Erythroblast (primary cell): ENCODE data around the gene IQCB1.
"Not testable (repeated sequence)": the region's sequence is repeated elsewhere in the genome, so short reads cannot be mapped to it uniquely, and the experiment has no call there.

ENCODE experiments used
- DNase-seq, 2 experiments: peaks; one replicate each; lab custom pipeline; 2025; lab: John Stamatoyannopoulos, UW
- GATA1 ChIP-seq: IDR thresholded peaks from 2 replicates; pipeline ENCODE4 v1.6.1; 2011; ENCODE audit warnings: low read depth, mild to moderate bottlenecking, control low read depth, low read length, moderate library complexity
- POLR2A ChIP-seq: IDR thresholded peaks from 2 replicates; pipeline ENCODE4 v1.6.1; 2011; ENCODE audit warnings: mild to moderate bottlenecking, low read length

IQCB1 gene

GRCh38 chr3:121786485-121786884 is 48.4 kb downstream of the IQCB1 start:
- no peak for TF ChIP-seq POLR2A
- no peak for TF ChIP-seq GATA1
- DNase-seq, result no peak

GRCh38 chr3:121782784-121783183 is 52.1 kb downstream of the IQCB1 start:
- DNase-seq, result not testable (repeated sequence)

- TF ChIP-seq POLR2A (no peak), GATA1 (no peak)
- no peak for DNase-seq
Measured at GRCh38 chr3:121781611-121782010, 53.2 kb downstream of the IQCB1 start.

- DNase-seq, result not testable (repeated sequence)
Measured at GRCh38 chr3:121775095-121775494, 59.8 kb downstream of the IQCB1 start.

- DNase-seq, result no peak
- no peak for TF ChIP-seq POLR2A
- TF ChIP-seq GATA1, result no peak
Measured at GRCh38 chr3:121769246-121769645, 65.6 kb downstream of the IQCB1 start.

GRCh38 chr3:121768452-121768851 is 66.4 kb downstream of the IQCB1 start:
- DNase-seq, result no peak
- TF ChIP-seq POLR2A (no peak), GATA1 (no peak)

- no peak for DNase-seq
- TF ChIP-seq GATA1 (no peak), POLR2A (no peak)
Measured at GRCh38 chr3:121759541-121760202, 75.2 kb downstream of the IQCB1 start.

- peak; percentile 5 to 33 for DNase-seq
- no peak for TF ChIP-seq GATA1
- TF ChIP-seq POLR2A, result no peak
Measured at GRCh38 chr3:121758727-121759450, 76.0 kb downstream of the IQCB1 start.

GRCh38 chr3:121757812-121758545 is 76.9 kb downstream of the IQCB1 start:
- TF ChIP-seq GATA1 (no peak), POLR2A (no peak)
- no peak for DNase-seq

GRCh38 chr3:121757087-121757811 is 77.6 kb downstream of the IQCB1 start:
- peak; percentile 15 to 27 for DNase-seq
- TF ChIP-seq GATA1 (no peak), POLR2A (no peak)

GRCh38 chr3:121752772-121753171 is 82.1 kb downstream of the IQCB1 start:
- TF ChIP-seq POLR2A (no peak), GATA1 (no peak)
- no peak for DNase-seq

- DNase-seq, result no peak
- no peak for TF ChIP-seq POLR2A
- no peak for TF ChIP-seq GATA1
Measured at GRCh38 chr3:121752261-121752660, 82.6 kb downstream of the IQCB1 start.

- TF ChIP-seq POLR2A (peak; percentile 50), GATA1 (no peak)
- peak in 1 of 2 experiments; percentile 42 for DNase-seq
Measured at GRCh38 chr3:121750087-121750415, 84.8 kb downstream of the IQCB1 start.

GRCh38 chr3:121749276-121750086 is 85.4 kb downstream of the IQCB1 start, which contains the start of gene GOLGB1:
GOLGB1 (minus strand) TSS chr3:121749741; CDS start chr3:121730971, 18,770 bp downstream.
- TF ChIP-seq GATA1, result no peak
- TF ChIP-seq POLR2A, result peak; percentile 99
- DNase-seq, result peak; percentile 97 to 99
